ENCODE measurements around the gene APOBEC4. TPM values are rescaled to one million over a fixed set of nuclear protein-coding genes. Genes with fewer than 3 reads are reported as not detected.
"Not testable (repeated sequence)": the region's sequence is repeated elsewhere in the genome, so short reads cannot be mapped to it uniquely, and the experiment has no call there.

APOBEC4 gene
- polyA plus RNA-seq, 1 donor from 2014 or later = not detected

DNA sequence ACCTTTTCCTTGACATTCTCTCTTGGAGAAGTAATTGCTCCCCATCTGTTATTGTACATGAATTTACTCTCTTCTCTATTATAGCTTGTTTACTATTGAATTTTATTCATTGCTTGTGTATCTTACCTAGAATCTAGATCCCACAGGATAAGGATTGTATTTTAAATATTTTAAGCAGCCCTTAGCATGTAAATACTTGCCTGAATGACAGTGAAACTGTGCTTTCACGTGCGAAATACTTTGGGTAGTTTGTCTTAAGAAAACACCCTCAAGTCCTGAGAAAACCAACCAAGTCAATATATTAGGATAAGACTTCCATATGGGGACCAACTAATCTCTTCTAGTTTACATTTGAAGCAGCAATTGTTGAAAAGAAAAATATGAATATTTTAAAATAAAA lies 32.8 kb downstream of the APOBEC4 start:
- Histone ChIP-seq H3K27ac (ENCODE audit: low read length) (no peak overlapping the region), H2AFZ (ENCODE audit: low read depth, low read length) (no peak overlapping the region), H3K79me2 (replicated peaks; ENCODE audit: insufficient read depth, low read length) (no peaks in the 10 kb centered on the region), H3K27me3 (ENCODE audit: insufficient read depth, low read depth, low read length) (no peaks in the 10 kb centered on the region), H3K9ac (ENCODE audit: low read length) (no peak overlapping the region), H3F3A (ENCODE audit: insufficient read depth, low read length, poor library complexity, severe bottlenecking) (no peaks in the 10 kb centered on the region), H3K4me3 (ENCODE audit: low read length) (no peak overlapping the region), H4K20me1 (ENCODE audit: insufficient read depth) (no peaks in the 10 kb centered on the region), H3K4me2 (ENCODE audit: low read length) (no peak overlapping the region), H3K9me3 (ENCODE audit: low read length) (no peaks in the 10 kb centered on the region), H3K36me3 (ENCODE audit: insufficient read depth, low read length) (no peaks in the 10 kb centered on the region), H3K9me2 (ENCODE audit: insufficient read depth, low read length) (no peaks in the 10 kb centered on the region)
- TF ChIP-seq RAD21 (conservative IDR thresholded peaks at IDR 0.05) = no peak
- no peak for TF ChIP-seq EP300 (conservative IDR thresholded peaks at IDR 0.05; ENCODE audit: poor library complexity, severe bottlenecking)
- TF ChIP-seq, protein P1, sequence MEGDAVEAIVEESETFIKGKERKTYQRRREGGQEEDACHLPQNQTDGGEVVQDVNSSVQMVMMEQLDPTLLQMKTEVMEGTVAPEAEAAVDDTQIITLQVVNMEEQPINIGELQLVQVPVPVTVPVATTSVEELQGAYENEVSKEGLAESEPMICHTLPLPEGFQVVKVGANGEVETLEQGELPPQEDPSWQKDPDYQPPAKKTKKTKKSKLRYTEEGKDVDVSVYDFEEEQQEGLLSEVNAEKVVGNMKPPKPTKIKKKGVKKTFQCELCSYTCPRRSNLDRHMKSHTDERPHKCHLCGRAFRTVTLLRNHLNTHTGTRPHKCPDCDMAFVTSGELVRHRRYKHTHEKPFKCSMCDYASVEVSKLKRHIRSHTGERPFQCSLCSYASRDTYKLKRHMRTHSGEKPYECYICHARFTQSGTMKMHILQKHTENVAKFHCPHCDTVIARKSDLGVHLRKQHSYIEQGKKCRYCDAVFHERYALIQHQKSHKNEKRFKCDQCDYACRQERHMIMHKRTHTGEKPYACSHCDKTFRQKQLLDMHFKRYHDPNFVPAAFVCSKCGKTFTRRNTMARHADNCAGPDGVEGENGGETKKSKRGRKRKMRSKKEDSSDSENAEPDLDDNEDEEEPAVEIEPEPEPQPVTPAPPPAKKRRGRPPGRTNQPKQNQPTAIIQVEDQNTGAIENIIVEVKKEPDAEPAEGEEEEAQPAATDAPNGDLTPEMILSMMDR (IDR thresholded peaks at IDR 0.05; ENCODE audit: poor library complexity, severe bottlenecking) = no peak
- no peak for TF ChIP-seq MXI1 (conservative IDR thresholded peaks at IDR 0.05; ENCODE audit: poor library complexity, severe bottlenecking)
- TF ChIP-seq TAF1 (IDR thresholded peaks at IDR 0.05; ENCODE audit: low read depth) = no peak
- no peak for TF ChIP-seq EZH2 (IDR thresholded peaks at IDR 0.05; ENCODE audit: borderline replicate concordance, insufficient read depth, low read length, poor library complexity, severe bottlenecking)
- TF ChIP-seq SMC3 (conservative IDR thresholded peaks at IDR 0.05; ENCODE audit: poor library complexity) = no peak
- TF ChIP-seq, protein P2, sequence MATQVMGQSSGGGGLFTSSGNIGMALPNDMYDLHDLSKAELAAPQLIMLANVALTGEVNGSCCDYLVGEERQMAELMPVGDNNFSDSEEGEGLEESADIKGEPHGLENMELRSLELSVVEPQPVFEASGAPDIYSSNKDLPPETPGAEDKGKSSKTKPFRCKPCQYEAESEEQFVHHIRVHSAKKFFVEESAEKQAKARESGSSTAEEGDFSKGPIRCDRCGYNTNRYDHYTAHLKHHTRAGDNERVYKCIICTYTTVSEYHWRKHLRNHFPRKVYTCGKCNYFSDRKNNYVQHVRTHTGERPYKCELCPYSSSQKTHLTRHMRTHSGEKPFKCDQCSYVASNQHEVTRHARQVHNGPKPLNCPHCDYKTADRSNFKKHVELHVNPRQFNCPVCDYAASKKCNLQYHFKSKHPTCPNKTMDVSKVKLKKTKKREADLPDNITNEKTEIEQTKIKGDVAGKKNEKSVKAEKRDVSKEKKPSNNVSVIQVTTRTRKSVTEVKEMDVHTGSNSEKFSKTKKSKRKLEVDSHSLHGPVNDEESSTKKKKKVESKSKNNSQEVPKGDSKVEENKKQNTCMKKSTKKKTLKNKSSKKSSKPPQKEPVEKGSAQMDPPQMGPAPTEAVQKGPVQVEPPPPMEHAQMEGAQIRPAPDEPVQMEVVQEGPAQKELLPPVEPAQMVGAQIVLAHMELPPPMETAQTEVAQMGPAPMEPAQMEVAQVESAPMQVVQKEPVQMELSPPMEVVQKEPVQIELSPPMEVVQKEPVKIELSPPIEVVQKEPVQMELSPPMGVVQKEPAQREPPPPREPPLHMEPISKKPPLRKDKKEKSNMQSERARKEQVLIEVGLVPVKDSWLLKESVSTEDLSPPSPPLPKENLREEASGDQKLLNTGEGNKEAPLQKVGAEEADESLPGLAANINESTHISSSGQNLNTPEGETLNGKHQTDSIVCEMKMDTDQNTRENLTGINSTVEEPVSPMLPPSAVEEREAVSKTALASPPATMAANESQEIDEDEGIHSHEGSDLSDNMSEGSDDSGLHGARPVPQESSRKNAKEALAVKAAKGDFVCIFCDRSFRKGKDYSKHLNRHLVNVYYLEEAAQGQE (IDR thresholded peaks at IDR 0.05; ENCODE audit: borderline replicate concordance) = no peak
- TF ChIP-seq POLR2AphosphoS5 (IDR thresholded peaks at IDR 0.05) = no peak

DNA sequence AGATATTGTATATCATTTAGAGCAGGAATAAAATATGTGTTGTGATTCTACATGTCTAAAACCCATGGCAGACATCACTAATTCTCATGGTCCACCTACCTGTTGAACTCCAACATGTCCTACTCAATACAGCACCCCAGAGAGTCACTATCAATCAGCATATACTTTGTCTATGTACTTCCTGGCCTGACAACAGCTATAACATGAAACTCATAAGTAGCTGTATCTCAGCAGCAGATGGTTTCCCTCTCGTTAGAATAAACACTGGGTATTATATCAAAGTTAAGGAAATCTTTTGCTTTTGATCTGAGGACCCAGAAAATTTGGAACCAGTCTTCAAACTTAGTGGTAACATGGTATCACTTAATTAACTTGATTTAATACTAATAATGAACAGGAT lies 33.3 kb downstream of the APOBEC4 start:
- TF ChIP-seq EZH2 (IDR thresholded peaks at IDR 0.05; ENCODE audit: borderline replicate concordance, insufficient read depth, low read length, poor library complexity, severe bottlenecking) (no peak), RAD21 (conservative IDR thresholded peaks at IDR 0.05) (no peak), EP300 (conservative IDR thresholded peaks at IDR 0.05; ENCODE audit: poor library complexity, severe bottlenecking) (no peak), MXI1 (conservative IDR thresholded peaks at IDR 0.05; ENCODE audit: poor library complexity, severe bottlenecking) (no peak), POLR2AphosphoS5 (IDR thresholded peaks at IDR 0.05) (no peak), TAF1 (IDR thresholded peaks at IDR 0.05; ENCODE audit: low read depth) (no peak)
- TF ChIP-seq, protein P1 (IDR thresholded peaks at IDR 0.05; ENCODE audit: poor library complexity, severe bottlenecking) = no peak
- TF ChIP-seq, protein P2 (IDR thresholded peaks at IDR 0.05; ENCODE audit: borderline replicate concordance) = no peak
- Histone ChIP-seq H3K9ac (ENCODE audit: low read length) (no peak overlapping the region), H3K27me3 (ENCODE audit: insufficient read depth, low read depth, low read length) (no peaks in the 10 kb centered on the region), H3K4me3 (ENCODE audit: low read length) (no peak overlapping the region), H4K20me1 (ENCODE audit: insufficient read depth) (no peaks in the 10 kb centered on the region), H3F3A (ENCODE audit: insufficient read depth, low read length, poor library complexity, severe bottlenecking) (no peaks in the 10 kb centered on the region), H3K27ac (ENCODE audit: low read length) (no peak overlapping the region), H3K9me3 (ENCODE audit: low read length) (no peaks in the 10 kb centered on the region), H3K36me3 (ENCODE audit: insufficient read depth, low read length) (no peaks in the 10 kb centered on the region), H3K9me2 (ENCODE audit: insufficient read depth, low read length) (no peaks in the 10 kb centered on the region), H2AFZ (ENCODE audit: low read depth, low read length) (no peak overlapping the region), H3K79me2 (replicated peaks; ENCODE audit: insufficient read depth, low read length) (no peaks in the 10 kb centered on the region), H3K4me2 (ENCODE audit: low read length) (no peak overlapping the region)

DNA sequence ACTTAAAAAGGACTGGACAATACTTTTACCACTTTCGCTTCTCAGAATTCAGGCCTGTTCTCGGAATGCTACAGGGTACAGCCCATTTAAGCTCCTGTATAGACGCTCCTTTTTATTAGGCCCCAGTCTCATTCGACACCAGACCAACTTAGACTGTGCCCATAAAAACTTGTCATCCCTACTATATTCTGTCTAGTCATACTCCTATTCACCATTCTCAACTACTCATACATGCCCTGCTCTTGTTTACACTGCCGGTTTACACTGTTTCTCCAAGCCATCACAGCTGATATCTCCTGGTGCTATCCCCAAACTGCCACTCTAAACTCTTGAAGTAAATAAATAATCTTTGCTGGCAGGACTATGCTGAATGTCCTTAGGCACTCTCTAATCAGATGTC lies 34.9 kb downstream of the APOBEC4 start:
- not testable (repeated sequence) for H3K9me3 ChIP-seq (ENCODE audit: low read length); H4K20me1 ChIP-seq (ENCODE audit: insufficient read depth); H3K4me2 ChIP-seq (ENCODE audit: low read length); H3K79me2 ChIP-seq (replicated peaks; ENCODE audit: insufficient read depth, low read length); H3K9ac ChIP-seq (ENCODE audit: low read length); H3F3A ChIP-seq (ENCODE audit: insufficient read depth, low read length, poor library complexity, severe bottlenecking); H3K36me3 ChIP-seq (ENCODE audit: insufficient read depth, low read length); H3K9me2 ChIP-seq (ENCODE audit: insufficient read depth, low read length); H2AFZ ChIP-seq (ENCODE audit: low read depth, low read length); H3K4me3 ChIP-seq (ENCODE audit: low read length); H3K27ac ChIP-seq (ENCODE audit: low read length); H3K27me3 ChIP-seq (ENCODE audit: insufficient read depth, low read depth, low read length)

All from neural cell (in vitro differentiated cells).